A549 (cell line): ENCODE data around the gene CCDC88B.

Experiments used
- CTCF ChIP-seq: fragments of >200 bp; sonication (Bioruptor Twin); formaldehyde crosslinking; IDR thresholded peaks from 3 replicates; pipeline ENCODE4 v1.5.1; 2016
- E2F6 ChIP-seq: IDR thresholded peaks from 2 replicates; pipeline ENCODE4 v1.6.1; 2012; ENCODE audit warnings: low read depth, borderline replicate concordance
- JUNB ChIP-seq: fragments of >200 bp; sonication (Bioruptor Twin); formaldehyde crosslinking; IDR thresholded peaks from 2 replicates; pipeline ENCODE4 v1.6.1; 2016
- NFE2L2 ChIP-seq: fragments of 150-350 bp; conservative IDR thresholded peaks from 2 replicates; pipeline ENCODE4 v1.6.1; 2014; ENCODE audit warnings: low read length
- NR3C1 ChIP-seq: fragments of >200 bp; sonication (Bioruptor Twin); formaldehyde crosslinking; IDR thresholded peaks from 3 replicates; pipeline ENCODE4 v1.6.1; 2017
- POLR2A ChIP-seq: IDR thresholded peaks from 2 replicates; pipeline ENCODE4 v1.6.1; 2012; ENCODE audit warnings: mild to moderate bottlenecking, low read length
- RCOR1 ChIP-seq: fragments of 150-350 bp; IDR thresholded peaks from 2 replicates; pipeline ENCODE4 v1.6.1; 2014; ENCODE audit warnings: antibody characterized with exemption, low read length, low read depth

- TF ChIP-seq RCOR1 = no peak
- no peak for TF ChIP-seq CTCF
- no peak for TF ChIP-seq NR3C1
- no peak for TF ChIP-seq E2F6
- no peak for TF ChIP-seq POLR2A
- no peak for TF ChIP-seq NFE2L2
- no peak for TF ChIP-seq JUNB
Observed at GRCh38 chr11:64321026-64321425, 19.0 kb upstream of the CCDC88B start.
